22Rv1 (cell line): Measurements from ENCODE around the gene CRABP1.

Experiments used
- CTCF ChIP-seq: fragments of 450-650 bp; IDR thresholded peaks from 2 replicates; pipeline ENCODE4 v1.5.1; 2017; ENCODE audit warnings: mild to moderate bottlenecking
- ZFX ChIP-seq: fragments of 450-650 bp; IDR thresholded peaks from 2 replicates; pipeline ENCODE4 v1.6.1; 2017; ENCODE audit warnings: antibody characterized with exemption, borderline replicate concordance

- no peak for TF ChIP-seq CTCF
- TF ChIP-seq ZFX = no peak
Observed at GRCh38 chr15:78334845-78335244, 5.3 kb upstream of the CRABP1 start.
